DND-41 (cell line): ENCODE measurements around the gene ARID3C.

Experiments
- ATAC-seq: fragments of 200-7000 bp; cut with Tn5 transposase; 3 replicates; pipeline ENCODE4 v1.9.1; 2021; ENCODE audit warnings: low read depth; ENCODE audit not compliant: insufficient read depth
- DNase-seq: peaks from one replicate; pipeline ENCODE4 v3.0.0-alpha.2; 2020
- H2AFZ ChIP-seq: 2 replicates; pipeline ENCODE4 v1.6.0; 2012; ENCODE audit warnings: low read depth, low read length
- H3K27ac ChIP-seq: 2 replicates; pipeline ENCODE4 v1.5.1; 2012; ENCODE audit warnings: low read length, inconsistent platforms
- H3K27me3 ChIP-seq: fragments of 200-600 bp; sonication (generic); 2 replicates; pipeline ENCODE4 v1.6.0; 2012; ENCODE audit warnings: low read length, mild to moderate bottlenecking, inconsistent platforms; ENCODE audit not compliant: insufficient read depth, poor library complexity
- H3K36me3 ChIP-seq: 2 replicates; pipeline ENCODE4 v1.5.1; 2012; ENCODE audit warnings: low read length, inconsistent platforms; ENCODE audit not compliant: insufficient read depth
- H3K4me1 ChIP-seq: 2 replicates; pipeline ENCODE4 v1.5.1; 2012; ENCODE audit warnings: mild to moderate bottlenecking, low read length; ENCODE audit not compliant: insufficient read depth
- H3K4me2 ChIP-seq: 2 replicates; pipeline ENCODE4 v1.6.0; 2012; ENCODE audit warnings: mild to moderate bottlenecking, moderate library complexity, low read length, inconsistent platforms; ENCODE audit not compliant: insufficient read depth
- H3K4me3 ChIP-seq, 2 experiments: fragments of 200-600 bp in 1 of 2; shearing (Covaris generic) in 1 of 2; 2 replicates each; pipeline ENCODE4 v1.5.1; 2012 to 2016; ENCODE audit warnings: inconsistent platforms in 2 of 2, low read length in 2 of 2, mild to moderate bottlenecking in 2 of 2, low read depth in 1 of 2, moderate library complexity in 1 of 2
- H3K79me2 ChIP-seq: 2 replicates; pipeline ENCODE4 v1.6.0; 2012; ENCODE audit warnings: low read length, inconsistent platforms; ENCODE audit not compliant: insufficient read depth
- H3K9ac ChIP-seq: 2 replicates; pipeline ENCODE4 v1.6.0; 2012; ENCODE audit warnings: low read depth, mild to moderate bottlenecking, inconsistent platforms, low read length, moderate library complexity
- H3K9me3 ChIP-seq: 2 replicates; pipeline ENCODE4 v1.5.1; 2012; ENCODE audit warnings: low read length, moderate library complexity, mild to moderate bottlenecking, inconsistent platforms; ENCODE audit not compliant: insufficient read depth, severe bottlenecking
- H4K20me1 ChIP-seq: 2 replicates; pipeline ENCODE4 v1.6.0; 2012; ENCODE audit warnings: low read length; ENCODE audit not compliant: insufficient read depth
- CTCF ChIP-seq: IDR thresholded peaks from 2 replicates; pipeline ENCODE4 v1.5.1; 2012; ENCODE audit warnings: borderline replicate concordance, low read length, moderate library complexity, mild to moderate bottlenecking; ENCODE audit not compliant: poor library complexity, severe bottlenecking; ENCODE audit errors: extremely low read depth
- EZH2 ChIP-seq: IDR thresholded peaks from 3 replicates; pipeline ENCODE4 v1.6.1; 2012; ENCODE audit warnings: borderline replicate concordance, low read depth, mild to moderate bottlenecking, moderate library complexity, low read length, inconsistent platforms; ENCODE audit not compliant: severe bottlenecking

The ARID3C gene

DNA sequence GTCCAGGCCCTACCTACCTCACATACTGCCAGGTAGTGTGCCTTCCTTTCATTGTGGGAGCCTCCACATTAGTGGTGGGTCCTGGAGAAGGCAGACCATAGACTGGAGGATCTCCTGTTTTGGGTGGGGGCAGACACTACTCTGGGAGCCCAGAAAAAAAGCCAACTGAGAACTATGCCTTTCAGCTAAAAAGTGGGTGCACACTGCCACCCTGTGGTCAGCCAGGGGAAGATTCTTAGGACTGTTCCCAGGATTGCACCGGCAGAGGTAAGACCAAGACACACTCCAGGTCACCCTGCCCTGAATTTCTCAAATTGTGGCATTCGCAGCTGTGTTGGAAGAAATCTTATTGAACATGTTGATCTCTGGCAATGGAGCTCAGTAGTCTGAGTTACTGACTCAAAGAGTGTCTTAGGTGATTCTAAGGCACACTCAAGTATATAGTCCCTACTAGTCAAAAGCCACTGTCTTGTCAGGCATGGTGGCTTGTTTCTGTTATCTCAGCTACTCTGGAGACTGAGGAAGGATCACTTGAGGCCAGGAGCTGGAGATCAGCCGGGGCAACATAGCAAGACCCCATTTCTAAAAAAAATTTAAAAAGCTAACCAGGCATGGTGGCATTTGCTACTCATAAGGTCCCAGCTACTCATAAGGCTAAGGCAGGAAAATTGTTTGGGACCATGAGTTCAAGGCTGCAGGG, 5.1 kb upstream of the ARID3C start:
- H3K27me3 ChIP-seq: peaks cover 9% of the 10 kb centered on the region
- no peak overlapping the region for H3K9ac ChIP-seq
- peaks cover 25% of the 10 kb centered on the region for H3K79me2 ChIP-seq
- H3K27ac ChIP-seq: no peak overlapping the region
- peaks cover 16% of the 10 kb centered on the region for H4K20me1 ChIP-seq
- H3K4me3 ChIP-seq: no peak overlapping the region
- H3K4me1 ChIP-seq: peaks cover 33% of the 10 kb centered on the region
- H2AFZ ChIP-seq: no peak overlapping the region
- DNase-seq: peak; percentile 74
- TF ChIP-seq CTCF: peak; percentile 89
- no peak for TF ChIP-seq EZH2
- no peaks in the 10 kb centered on the region for H3K9me3 ChIP-seq
- no peak overlapping the region for H3K4me2 ChIP-seq
- H3K36me3 ChIP-seq: peaks cover 15% of the 10 kb centered on the region
- peak; percentile 52 for ATAC-seq

DNA sequence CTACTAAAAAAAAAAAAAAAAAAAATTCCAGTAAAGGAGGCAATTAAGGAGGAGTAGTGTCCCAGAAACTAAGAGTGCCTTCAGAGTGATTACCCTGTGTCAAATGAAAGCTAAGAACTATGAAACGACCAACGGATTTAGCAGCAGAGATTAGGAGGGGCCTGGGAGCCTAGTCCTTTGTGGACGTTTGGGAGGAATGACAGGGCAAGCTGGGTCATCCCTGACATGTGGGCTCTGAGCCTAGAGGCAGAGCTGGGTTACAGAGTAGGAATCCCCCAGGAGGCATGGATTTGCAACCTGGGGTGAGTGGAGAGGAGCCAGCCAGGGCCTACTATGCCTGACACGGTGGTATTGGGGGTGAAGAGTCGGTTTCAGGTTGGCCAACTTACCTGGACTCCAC, 4.3 kb upstream of the ARID3C start:
- Histone ChIP-seq H2AFZ (no peak overlapping the region), H3K4me1 (peaks cover 26% of the 10 kb centered on the region), H3K4me2 (no peak overlapping the region), H3K27ac (no peak overlapping the region), H3K4me3 (no peak overlapping the region), H3K9me3 (no peaks in the 10 kb centered on the region), H3K36me3 (peaks cover 15% of the 10 kb centered on the region), H4K20me1 (peaks cover 16% of the 10 kb centered on the region), H3K9ac (no peak overlapping the region), H3K79me2 (peaks cover 25% of the 10 kb centered on the region), H3K27me3 (peaks cover 13% of the 10 kb centered on the region)
- DNase-seq (no peak), ATAC-seq (no peak)
- no peak for TF ChIP-seq CTCF
- TF ChIP-seq EZH2: no peak

GRCh38 chr9:34630402-34631154, 1.7 kb upstream of the ARID3C start:
- H2AFZ ChIP-seq: no peak overlapping the region
- H3K4me2 ChIP-seq: no peak overlapping the region
- DNase-seq: no peak

More at GRCh38 chr9:34630402-34631154, 1.7 kb upstream of the ARID3C start:
- Histone ChIP-seq H3K4me1 (peaks cover 5% of the 10 kb centered on the region), H3K27ac (no peak overlapping the region), H3K79me2 (peaks cover 6% of the 10 kb centered on the region), H3K36me3 (peaks cover 10% of the 10 kb centered on the region), H3K27me3 (peaks cover 25% of the 10 kb centered on the region), H3K9ac (no peak overlapping the region), H4K20me1 (peaks cover 12% of the 10 kb centered on the region), H3K9me3 (no peaks in the 10 kb centered on the region), H3K4me3 (no peak overlapping the region)
- ATAC-seq: no peak
- TF ChIP-seq EZH2 (no peak), CTCF (no peak)
